Measurements from ENCODE around the gene CCDC198.

The CCDC198 gene

GRCh38 chr14:57462551-57462950 is 31.1 kb downstream of the CCDC198 start:
- DNase-seq: no peak

GRCh38 chr14:57461777-57462320 is 31.8 kb downstream of the CCDC198 start:
- DNase-seq: no peak

GRCh38 chr14:57435923-57436322 is 57.7 kb downstream of the CCDC198 start:
- DNase-seq: no peak

GRCh38 chr14:57420986-57421385 is 72.7 kb downstream of the CCDC198 start:
- no peak for DNase-seq

GRCh38 chr14:57420033-57420432 is 73.6 kb downstream of the CCDC198 start:
- DNase-seq: no peak
